ENCODE data around the gene IQCF5.
"Not testable (repeated sequence)": the region's sequence is repeated elsewhere in the genome, so short reads cannot be mapped to it uniquely, and the experiment has no call there.

The IQCF5 gene

DNA sequence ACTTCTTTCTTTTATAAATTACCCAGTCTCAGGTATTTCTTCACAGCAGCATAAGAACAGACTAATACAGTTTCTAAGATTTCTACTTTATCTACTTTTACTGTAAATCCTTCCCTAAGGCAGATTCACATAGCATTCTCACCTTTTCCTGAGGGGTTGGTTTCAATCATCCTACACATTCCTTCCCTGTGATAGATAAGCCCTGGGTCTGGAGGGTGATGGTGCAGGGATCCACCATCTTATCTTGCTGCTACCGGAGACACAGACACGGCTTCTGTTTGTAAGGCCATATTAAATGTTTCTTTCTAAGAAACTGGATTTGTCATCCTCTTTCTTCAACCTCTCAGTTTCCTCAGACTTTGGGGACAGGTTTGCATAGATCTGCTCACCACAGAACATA, 6.1 kb downstream of the IQCF5 start:
- DNase-seq (ENCODE audit: low read depth in 2 of 2, low spot score in 1 of 2), result no peak

DNA sequence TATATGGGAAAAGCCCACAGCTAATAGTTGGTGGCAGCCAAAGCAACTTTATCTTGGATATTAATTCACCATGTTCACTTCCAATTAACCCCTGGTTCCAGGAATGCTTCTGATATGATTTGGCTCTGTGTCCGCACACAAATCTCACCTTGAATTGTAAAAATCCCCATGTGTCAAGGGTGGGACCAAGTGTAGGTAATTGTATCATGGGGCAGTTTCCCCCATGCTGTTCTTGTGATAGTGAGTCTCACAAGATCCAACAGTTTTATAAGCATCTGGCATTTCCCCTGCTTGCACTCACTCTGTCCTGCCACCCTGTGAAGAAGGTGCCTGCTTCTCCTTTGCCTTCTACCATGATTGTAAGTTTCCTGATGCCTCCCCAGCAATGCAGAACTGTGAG, 6.5 kb downstream of the IQCF5 start:
- not testable (repeated sequence) for DNase-seq (ENCODE audit: low read depth in 2 of 2, low spot score in 1 of 2)

DNA sequence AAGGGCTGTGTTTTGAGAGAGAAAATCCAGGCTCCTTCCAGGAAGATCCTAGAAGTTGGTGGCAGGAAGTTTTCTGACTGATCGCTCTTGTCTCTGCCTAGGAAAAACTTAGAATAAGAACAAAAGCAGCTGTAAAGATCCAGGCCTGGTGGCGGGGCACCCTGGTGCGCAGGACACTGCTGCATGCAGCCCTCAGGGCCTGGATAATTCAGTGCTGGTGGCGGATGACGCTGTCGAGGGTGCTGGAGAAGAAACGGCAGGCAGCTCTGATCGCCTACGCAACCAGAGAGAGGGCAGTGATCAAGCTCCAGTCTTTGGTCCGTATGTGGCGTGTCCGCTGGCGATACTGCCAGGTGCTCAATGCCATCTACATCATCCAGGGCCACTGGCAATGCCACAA, 12.5 kb downstream of the IQCF5 start:
- no peak for DNase-seq (ENCODE audit: low read depth in 2 of 2, low spot score in 1 of 2)

DNA sequence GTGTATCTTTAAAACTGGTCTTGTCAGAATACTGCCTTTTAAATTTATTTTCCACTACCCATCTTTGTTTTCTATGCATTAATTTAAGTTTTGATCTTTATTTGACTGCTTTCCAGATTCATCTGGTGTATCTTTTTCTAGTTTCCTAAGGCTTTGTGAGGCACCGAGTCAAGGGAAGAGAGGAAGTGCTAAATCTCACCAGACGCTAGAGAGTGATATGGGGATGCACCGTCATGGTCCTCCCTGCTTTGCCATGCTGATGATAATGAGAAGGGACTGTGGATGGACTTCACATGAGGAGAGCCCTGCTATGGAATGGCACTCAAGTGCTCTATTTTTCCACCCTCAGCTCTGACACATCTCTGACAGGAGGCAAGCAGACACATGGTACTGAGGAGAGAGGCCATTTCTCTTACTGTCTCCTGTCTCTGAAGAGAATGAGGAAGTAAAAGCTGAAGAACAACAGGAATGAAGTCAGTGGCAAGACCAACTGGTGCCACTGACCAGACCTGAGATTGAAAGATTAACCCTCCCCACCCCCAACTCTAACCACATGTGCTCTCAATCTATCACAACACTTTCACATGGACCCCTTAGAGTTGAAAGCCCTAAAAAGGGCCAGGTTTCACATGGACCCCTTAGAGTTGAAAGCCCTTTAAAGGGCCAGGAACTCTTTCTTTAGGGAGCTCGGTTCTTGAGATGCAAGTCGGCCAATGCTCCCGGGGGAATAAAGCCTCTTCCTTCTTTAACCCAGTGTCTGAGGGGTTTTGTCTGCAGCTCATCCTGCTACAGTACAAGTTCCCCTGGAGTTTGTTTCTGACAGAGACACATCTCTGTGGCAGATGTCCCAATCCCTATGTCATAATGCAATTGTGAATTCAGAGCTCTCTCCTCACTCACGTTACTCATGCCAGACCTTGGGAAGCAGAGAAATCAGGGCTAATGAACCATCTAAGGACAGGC, 14.4 kb downstream of the IQCF5 start, which contains the start of gene IQCF2:
Gene IQCF2 (plus strand): TSS at position 913 of the 963 bp plus-strand sequence. CDS start 52 bp downstream, outside the sequence.
- no peak for DNase-seq (ENCODE audit: low read depth in 2 of 2, low spot score in 1 of 2)

DNA sequence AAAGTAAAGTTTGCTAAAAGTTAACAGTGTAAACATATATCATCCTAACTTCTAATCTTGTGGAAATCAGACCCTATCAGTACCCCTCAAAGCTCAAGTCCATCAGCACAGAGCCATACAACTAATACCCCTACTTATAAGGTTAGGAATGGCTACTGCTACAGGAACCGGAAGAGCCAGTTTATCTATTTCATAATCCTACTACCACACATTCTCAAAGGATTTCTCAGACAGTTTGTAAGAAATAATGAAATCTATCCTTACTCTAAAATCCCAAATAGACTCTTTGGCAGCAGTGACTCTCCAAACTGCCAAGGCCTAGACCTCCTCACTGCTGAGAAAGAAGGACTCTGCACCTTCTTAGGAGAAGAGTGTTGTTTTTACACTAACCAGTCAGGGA, 20.0 kb downstream of the IQCF5 start:
- not testable (repeated sequence) for DNase-seq (ENCODE audit: low read depth in 2 of 2, low spot score in 1 of 2)

DNA sequence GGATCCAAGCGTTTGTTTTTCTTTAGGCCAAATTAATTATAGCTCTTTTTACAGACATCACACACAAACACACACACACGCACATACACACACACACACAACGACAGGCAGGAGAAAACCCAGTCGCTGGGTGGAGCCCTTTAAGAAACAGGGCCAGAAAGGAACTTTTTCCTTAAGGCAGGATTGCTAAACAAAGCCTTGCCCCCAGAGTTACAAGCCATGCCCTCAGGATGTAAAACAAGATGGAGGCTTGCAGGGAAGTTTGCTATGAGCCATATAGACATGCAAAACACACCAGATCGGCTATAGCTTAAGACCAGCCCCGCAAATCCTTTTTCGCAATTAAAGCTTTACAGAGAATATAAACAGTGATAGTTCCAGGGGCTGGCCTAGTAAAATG, 30.3 kb downstream of the IQCF5 start:
- DNase-seq (ENCODE audit: low read depth in 2 of 2, low spot score in 1 of 2), result no peak

DNA sequence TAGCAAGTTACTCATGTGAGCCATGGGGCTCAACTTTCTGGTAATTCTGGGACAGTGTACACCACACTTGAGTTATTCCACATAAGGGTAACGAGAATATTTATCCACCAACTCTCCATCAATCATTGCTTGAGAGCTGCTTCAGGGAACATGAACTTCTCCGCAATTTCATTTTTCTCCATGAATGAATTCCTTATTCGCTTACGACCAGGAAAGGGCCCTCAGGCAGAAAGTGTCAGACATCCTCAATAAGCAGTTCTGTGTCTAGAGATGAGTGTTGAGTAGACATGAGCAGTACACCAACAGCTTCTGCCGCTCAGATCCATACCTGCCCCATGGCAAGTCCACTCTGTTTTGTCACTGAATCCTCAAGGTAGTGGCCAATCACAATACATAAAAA, 38.8 kb downstream of the IQCF5 start:
- no peak for DNase-seq (ENCODE audit: low read depth in 2 of 2, low spot score in 1 of 2)

DNA sequence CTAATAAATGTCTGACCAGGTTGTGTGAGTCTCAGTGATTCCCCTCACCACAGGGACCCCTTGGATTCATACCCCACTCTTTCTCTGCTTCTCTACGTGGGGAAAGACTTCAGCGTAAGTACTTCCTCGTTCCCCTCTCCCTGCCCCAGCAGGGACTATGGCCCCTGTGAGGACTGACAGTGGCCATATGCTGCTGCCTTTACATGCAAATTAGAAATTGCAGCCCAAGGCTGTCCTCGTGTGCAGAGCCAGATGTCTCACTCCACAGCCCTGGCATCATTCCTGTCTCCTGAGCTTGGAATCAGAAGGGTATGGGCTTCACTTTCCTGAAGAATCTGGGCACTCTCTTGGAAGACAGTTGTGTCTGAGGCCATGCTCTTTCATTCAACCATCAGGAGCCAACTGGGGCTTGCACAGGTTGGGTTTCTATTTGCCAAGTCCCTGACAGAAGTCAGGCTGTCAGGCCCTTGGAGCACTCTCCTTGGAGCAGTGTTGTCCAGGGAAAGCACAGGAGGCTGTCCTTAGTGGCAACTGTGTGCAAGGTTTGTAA, 44.5 kb downstream of the IQCF5 start:
- no peak for DNase-seq (ENCODE audit: low read depth in 2 of 2, low spot score in 1 of 2)

DNA sequence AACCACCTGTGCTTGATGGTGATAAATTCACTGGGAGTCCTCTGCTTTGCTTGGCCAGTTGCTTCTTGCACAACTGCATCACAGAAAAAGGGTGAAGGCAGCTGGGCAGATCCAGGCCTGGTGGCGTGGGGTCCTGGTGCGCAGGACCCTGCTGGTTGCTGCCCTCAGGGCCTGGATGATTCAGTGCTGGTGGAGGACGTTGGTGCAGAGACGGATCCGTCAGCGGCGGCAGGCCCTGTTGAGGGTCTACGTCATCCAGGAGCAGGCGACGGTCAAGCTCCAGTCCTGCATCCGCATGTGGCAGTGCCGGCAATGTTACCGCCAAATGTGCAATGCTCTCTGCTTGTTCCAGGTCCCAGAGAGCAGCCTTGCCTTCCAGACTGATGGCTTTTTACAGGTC, 45.1 kb downstream of the IQCF5 start:
- no peak for DNase-seq (ENCODE audit: low read depth in 2 of 2, low spot score in 1 of 2)

DNA sequence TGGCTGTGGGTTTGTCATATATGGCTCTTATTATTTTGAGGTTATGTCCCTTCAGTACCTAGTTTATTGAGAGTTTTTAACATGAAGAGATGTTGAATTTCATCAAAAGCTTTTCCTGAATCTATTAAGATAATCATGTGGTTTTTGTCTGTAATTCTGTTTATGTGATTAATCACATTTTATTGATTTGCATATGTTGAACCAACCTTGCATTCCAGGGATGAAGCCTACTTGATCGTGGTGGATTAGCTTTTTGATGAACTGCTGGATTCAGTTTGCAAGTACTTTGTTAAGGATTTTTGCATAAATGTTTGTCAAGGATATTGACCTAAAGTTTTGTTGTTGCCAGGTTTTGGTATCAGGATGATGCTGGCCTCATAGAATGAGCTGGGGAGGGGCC, 47.1 kb downstream of the IQCF5 start:
- no peak for DNase-seq (ENCODE audit: low read depth in 2 of 2, low spot score in 1 of 2)

All from stimulated activated CD8-positive, alpha-beta memory T cell treated with anti-CD3 and anti-CD28 coated beads, Interleukin-4, amount 100 ng/mL, for 4 hours (primary cell).